Stromal cell of bone marrow (primary cell): ENCODE measurements around the gene RHBDL2.
"Not testable (repeated sequence)": the region's sequence is repeated elsewhere in the genome, so short reads cannot be mapped to it uniquely, and the experiment has no call there.

Source experiments
- DNase-seq: peaks from one replicate; pipeline ENCODE4 v3.0.0-alpha.2; 2012; ENCODE audit warnings: low read depth

Gene RHBDL2

DNA sequence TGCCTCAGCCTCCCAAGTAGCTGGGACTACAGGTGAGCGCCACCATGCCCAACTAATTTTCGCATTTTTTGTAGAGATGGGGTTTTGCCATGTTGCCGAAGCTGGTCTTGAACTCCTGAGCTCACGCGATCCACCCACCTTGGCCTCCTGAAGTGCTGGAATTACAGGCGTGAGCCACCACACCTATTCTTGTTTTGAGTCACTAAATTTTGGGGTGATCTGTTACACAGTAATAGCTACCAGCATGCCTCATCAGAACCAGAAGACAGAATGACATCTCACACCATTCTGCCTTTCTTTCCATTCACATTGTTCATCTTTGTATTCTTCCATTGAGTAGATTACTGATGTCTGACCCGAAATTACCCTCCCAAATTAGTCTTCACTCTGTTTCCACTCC, 9.1 kb downstream of the RHBDL2 start:
- DNase-seq: no peak

DNA sequence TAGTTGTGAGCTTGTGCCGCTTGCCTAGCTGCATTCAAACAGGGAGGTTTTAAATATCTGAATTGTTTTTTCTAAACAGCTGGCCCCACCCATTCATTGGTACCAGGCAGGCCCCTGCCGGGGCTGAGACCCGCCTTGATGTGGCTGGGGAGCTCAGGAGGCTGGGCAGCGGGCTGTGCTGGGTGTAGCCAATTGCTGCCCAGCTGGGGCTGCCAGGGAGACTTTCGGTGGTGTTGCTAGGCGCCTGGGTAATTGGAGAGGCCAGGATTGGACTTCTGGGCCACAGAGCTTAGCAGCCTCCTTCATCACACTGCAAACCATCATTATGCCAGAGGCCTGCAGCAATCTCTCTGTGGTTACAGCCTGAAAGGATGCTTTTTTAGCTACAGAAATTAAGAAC, 12.2 kb downstream of the RHBDL2 start:
- DNase-seq: peak; percentile 25

DNA sequence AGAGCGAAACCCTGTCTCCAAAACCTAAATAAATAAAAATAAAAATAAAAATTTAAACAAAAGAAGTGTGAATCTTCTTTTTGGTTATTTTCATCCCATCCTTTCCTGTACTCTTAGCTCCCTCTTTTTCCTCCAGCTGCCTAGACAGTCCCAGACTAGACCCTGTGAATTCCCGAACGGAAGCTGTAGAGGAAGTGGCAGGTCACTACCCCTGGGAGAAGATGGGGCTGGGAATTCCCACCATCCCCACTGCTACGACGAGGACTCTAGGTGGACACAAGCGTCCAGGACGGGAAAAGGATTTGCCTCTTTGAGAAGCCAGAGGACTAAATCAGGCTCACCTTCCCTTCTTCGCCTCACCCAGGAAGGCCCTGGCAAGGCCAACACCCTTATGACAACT, 12.6 kb downstream of the RHBDL2 start:
- no peak for DNase-seq

DNA sequence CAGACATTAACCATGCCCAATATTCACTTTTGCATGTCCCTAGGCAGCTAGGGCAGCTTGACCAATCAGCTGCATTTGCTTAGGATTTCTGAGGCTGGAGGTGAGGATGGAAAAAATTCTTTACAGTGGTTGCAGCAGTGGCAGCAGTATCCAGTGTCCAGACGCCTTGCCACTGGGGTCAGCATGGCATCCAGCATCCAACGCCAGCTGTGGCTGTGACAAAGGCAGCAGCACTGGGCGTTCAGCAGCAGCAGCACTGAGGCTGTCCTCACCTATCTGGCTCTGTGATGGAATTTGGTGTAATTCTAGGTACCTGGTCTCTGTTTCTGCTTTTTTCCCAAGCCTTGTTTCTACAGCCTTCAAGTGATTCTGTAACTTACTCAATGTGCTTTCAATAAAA, 15.5 kb downstream of the RHBDL2 start:
- DNase-seq: no peak

- DNase-seq: no peak
Observed at GRCh38 chr1:38925391-38925790, 16.2 kb downstream of the RHBDL2 start.

DNA sequence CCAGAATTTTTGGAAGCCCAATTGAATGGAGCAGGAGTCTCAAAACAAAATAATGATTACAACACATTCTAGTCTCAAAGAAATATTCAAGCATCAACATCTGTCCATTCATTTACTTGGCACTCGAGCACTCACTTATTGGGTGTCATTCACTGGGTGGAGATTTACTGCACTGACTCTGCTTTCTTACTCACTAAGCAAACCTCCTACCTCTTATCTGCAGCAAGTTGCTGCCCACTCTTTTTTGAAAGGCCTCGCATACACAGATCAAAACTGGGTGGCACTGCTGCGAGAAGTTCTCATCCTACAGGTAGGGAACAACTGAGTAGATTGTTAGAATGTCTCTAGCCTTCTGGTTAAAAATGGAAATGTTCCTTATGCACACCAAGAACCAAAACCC, 18.0 kb downstream of the RHBDL2 start:
- DNase-seq: no peak

- no peak for DNase-seq
Observed at GRCh38 chr1:38919130-38919529, 22.5 kb downstream of the RHBDL2 start.

DNA sequence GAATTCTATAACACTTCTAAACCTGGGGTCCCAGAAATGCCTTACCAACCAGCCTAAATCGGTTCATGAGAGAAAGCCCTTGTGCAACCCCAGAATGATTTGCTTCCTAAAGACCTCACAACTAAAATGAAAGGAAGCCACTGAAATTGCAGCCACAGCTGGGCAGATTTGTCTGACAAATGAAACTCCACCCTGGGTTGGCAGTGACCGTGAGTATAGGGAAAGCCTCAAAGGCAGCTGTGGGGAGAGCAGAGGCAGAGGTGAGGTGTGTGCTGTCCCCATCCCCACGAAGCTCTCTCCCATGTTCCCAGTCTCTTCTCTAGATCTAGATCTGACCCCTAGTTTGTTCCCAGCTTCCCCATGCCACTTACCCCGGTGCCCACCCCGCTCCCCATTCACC, 23.1 kb downstream of the RHBDL2 start:
- DNase-seq: no peak

DNA sequence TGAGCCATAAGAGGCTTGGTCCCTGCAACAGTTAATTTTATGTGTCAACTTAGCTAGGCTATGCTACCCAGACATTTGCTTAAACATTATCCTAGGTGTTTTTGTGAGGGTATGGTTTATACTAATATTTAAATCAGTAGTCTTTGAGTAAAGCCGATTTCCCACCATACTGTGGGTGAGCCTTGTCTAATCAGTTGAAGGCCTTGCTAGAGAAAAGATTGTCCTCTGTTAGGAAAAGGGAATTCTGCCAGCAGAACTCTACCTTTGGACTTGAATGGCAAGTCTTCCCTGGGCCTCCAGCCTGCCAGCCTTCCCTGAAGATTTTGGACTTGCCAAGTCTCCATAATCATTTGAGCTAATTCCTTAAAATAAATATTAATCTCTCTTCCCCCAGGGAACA, 23.9 kb downstream of the RHBDL2 start:
- no peak for DNase-seq

DNA sequence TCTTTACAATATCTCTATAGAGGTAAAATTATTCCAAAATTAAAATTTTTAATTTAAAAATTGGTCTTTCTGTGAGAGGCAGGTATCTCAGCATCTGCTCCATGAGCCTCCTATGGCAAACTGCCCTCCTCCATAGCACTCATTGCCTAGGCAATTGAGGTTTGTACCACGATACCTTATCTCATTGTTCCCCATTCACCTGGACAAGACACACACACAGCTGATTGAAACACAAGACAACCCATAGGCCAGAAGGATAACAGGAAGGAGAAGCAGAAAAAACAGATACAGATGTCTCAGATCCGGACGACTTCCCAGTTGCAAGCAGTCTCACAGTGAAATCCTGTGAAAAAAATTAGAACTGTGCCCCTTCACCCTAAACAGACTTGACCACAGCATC, 24.3 kb downstream of the RHBDL2 start:
- no peak for DNase-seq

- DNase-seq: no peak
Observed at GRCh38 chr1:38915352-38915948, 26.2 kb downstream of the RHBDL2 start.

DNA sequence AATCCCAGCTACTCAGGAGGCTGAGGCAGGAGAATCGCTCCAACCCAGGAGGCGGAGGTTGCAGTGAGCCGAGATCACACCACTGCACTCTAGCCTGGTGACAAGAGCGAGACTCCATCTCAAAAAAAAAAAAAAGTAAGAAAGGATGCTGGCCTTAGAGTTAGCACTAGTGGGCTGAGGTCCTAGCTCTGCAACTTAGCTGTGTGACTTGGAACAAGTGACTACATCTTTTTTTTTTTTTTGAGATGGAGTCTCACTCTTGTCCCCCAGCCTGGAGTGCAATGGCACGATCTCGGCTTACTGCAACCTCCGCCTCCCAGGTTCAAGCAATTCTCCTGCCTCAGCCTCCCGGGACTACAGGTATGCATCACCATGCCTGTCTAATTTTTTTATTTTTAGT, 26.7 kb downstream of the RHBDL2 start:
- not testable (repeated sequence) for DNase-seq

DNA sequence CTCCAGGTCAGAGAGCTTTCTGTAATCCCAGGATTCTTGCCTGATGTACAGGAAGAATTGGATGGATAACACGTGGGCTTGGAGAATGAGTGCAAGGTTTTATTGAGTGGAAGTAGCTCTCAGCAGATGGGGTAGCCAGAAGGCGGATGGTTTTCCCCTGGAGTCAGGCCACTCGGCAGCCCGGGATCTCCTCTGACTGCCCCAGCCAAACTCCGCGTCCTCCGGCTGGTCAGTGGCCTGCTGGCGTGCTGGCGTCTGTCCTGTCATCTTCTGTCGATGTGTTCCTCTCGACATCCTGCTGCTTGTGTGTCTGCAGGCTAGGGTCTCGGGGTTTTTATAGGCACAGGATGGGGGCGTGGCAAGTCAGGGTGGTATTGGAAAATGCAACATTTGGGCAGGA, 32.8 kb downstream of the RHBDL2 start:
- DNase-seq: no peak

- DNase-seq: no peak
Observed at GRCh38 chr1:38905985-38906384, 35.6 kb downstream of the RHBDL2 start.

GRCh38 chr1:38899560-38899959, 42.1 kb downstream of the RHBDL2 start:
- DNase-seq: no peak

DNA sequence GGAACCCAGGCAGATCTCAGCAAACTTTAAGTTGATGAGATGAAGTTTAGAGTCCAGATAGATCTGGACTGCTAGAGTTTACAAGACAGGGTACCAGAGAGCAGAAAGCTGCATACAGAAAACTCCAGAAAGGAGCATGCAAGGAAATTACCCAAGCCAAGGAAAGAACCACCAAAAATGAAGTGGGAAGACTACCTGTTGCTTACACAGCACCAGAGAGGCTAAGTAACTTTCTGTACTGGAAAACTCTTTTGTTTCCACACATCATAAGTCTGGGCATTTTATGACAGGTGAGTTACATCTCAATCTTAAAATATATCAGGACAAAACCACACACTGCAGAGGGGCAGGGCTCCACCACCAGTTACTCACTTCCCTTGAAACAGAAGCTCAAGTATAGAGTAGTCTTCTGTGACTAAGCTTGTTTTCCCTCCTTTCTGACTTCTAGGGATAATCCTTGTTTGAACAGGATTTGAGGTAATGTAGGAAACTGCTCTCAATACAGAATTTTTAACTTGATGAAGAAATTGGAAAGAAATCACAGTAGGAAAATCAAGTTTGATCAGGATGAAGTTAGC, 42.9 kb downstream of the RHBDL2 start:
- DNase-seq: peak; percentile 15

DNA sequence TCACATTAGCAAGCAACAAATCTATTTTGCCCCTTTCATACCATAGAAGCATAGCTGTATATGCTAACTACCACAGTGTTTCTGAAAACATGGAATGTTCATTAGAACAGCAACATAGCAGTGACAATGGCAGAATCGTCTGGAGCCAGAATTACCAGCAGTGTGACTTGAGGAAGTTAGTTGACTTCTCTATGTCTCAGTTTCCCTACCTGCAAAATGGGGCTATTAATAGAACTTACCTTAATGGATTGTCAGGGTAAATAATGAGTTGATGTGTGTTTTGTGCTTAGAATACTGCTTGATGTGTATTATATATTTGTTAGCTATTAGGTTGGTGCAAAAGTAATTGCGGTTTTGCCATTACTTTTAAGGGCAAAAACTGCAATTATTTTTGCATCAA, 45.5 kb downstream of the RHBDL2 start:
- no peak for DNase-seq

- DNase-seq: no peak
Observed at GRCh38 chr1:38892976-38893375, 48.7 kb downstream of the RHBDL2 start.

- DNase-seq: no peak
Observed at GRCh38 chr1:38891753-38892152, 49.9 kb downstream of the RHBDL2 start.

- no peak for DNase-seq
Observed at GRCh38 chr1:38889589-38889988, 52.0 kb downstream of the RHBDL2 start.

GRCh38 chr1:38888423-38889333, 53.0 kb downstream of the RHBDL2 start:
- DNase-seq: no peak

DNA sequence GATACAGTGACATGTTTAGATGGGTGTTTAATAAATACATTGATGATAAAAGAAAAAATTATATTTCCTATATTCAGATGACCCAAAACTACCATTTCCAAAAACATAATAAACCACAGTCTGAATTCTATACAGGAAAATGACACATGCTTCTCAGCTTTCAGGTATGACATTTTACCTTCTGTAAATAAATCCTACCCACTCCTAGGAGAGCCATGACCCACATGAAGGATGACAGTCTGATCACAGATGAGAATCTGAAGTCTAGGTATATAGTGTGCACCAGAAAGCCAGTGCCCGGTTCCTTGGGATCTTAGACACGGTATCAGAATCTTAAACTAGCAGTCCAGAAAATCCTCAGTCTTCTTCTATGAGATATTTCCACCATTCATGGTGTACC, 56.5 kb downstream of the RHBDL2 start:
- DNase-seq: no peak

DNA sequence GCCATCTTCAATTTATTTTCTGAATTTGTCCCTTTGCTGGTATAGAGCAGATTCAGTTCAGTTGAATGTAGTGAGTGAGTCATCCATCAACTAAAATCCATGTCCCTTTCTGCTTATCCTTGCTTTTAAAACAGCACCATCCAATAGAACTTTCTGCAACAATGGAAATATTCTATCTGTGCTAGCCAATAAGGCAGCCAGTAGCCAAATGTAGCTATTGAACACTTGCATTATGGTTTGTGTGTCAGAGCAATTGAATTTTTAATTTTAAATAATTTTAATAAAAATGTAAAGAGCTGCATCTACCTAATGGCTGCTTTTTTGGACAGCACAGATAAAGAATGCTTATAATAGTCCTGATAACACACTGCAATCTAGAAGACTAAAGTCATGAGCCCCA, 60.1 kb downstream of the RHBDL2 start, which contains the start of gene GJA9:
Gene GJA9, minus strand, starts transcription at position 101 of the 400 bp plus-strand sequence. CDS start 5,489 bp downstream, outside the sequence.
- DNase-seq: no peak
